Endothelial cell of umbilical vein (primary cell): ENCODE data around the gene CTIF.

ENCODE experiments used
- CTCF ChIP-seq, 2 donors: IDR thresholded peaks; 1 replicate in 1 of 2; 2 replicates in 1 of 2; pipeline ENCODE4 v1.5.1; 2011; ENCODE audit warnings: low read length in 2 of 2, mild to moderate bottlenecking in 2 of 2, moderate library complexity in 2 of 2, control low read depth in 1 of 2, inconsistent platforms in 1 of 2, low read depth in 1 of 2; ENCODE audit not compliant: insufficient read depth in 1 of 2; ENCODE audit errors: extremely low read depth in 1 of 2
- EZH2 ChIP-seq: IDR thresholded peaks from 2 replicates; pipeline ENCODE4 v1.6.1; 2012; ENCODE audit warnings: borderline replicate concordance, low read depth, mild to moderate bottlenecking, moderate library complexity, low read length, inconsistent platforms; ENCODE audit not compliant: severe bottlenecking
- FOS ChIP-seq: IDR thresholded peaks from 2 replicates; pipeline ENCODE4 v1.6.1; 2011; ENCODE audit warnings: mild to moderate bottlenecking, low read length, moderate library complexity, borderline replicate concordance; ENCODE audit not compliant: insufficient read depth
- JUN ChIP-seq: IDR thresholded peaks from 2 replicates; pipeline ENCODE4 v1.6.1; 2011; ENCODE audit warnings: borderline replicate concordance, low read depth; ENCODE audit not compliant: insufficient read length, insufficient read depth
- MYC ChIP-seq: IDR thresholded peaks from one replicate; pipeline ENCODE4 v1.6.1; 2011; ENCODE audit warnings: mild to moderate bottlenecking, low read depth, low read length
- POLR2A ChIP-seq: IDR thresholded peaks from 2 replicates; pipeline ENCODE4 v1.6.1; 2012; ENCODE audit warnings: low read depth, mild to moderate bottlenecking, control low read depth, low read length
- POLR2AphosphoS5 ChIP-seq: IDR thresholded peaks from 2 replicates; pipeline ENCODE4 v1.6.1; 2012; ENCODE audit warnings: low read depth, mild to moderate bottlenecking, control low read depth, low read length, moderate library complexity; ENCODE audit not compliant: insufficient read depth
- TF ChIP-seq, protein P1 (sequence below): IDR thresholded peaks from 2 replicates; pipeline ENCODE4 v1.6.1; 2011; ENCODE audit not compliant: insufficient read depth, insufficient read length

GRCh38 chr18:48887294-48887904 lies 348.6 kb downstream of the CTIF start:
- TF ChIP-seq CTCF (IDR thresholded peaks at IDR 0.05; ENCODE audit: extremely low read depth in 1 of 2, insufficient read depth in 1 of 2, low read depth in 1 of 2, low read length in 2 of 2) (no peak), EZH2 (no peak), POLR2A (no peak), MYC (no peak), POLR2AphosphoS5 (no peak), JUN (no peak), FOS (no peak)
- TF ChIP-seq, protein P1, sequence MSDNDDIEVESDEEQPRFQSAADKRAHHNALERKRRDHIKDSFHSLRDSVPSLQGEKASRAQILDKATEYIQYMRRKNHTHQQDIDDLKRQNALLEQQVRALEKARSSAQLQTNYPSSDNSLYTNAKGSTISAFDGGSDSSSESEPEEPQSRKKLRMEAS, result no peak
